GM20000 (cell line): ENCODE results near the gene C13orf46.
"Not testable (repeated sequence)": the region's sequence is repeated elsewhere in the genome, so short reads cannot be mapped to it uniquely, and the experiment has no call there.

Source experiments
- DNase-seq: peaks from one replicate; pipeline ENCODE4 v3.0.0; 2012; ENCODE audit warnings: low spot score
- TF ChIP-seq, protein P1 (sequence below): IDR thresholded peaks from 2 replicates; pipeline ENCODE4 v1.5.1; 2012; ENCODE audit warnings: mild to moderate bottlenecking, control low read depth; ENCODE audit errors: extremely low read depth, missing control alignments

The C13orf46 gene

DNA sequence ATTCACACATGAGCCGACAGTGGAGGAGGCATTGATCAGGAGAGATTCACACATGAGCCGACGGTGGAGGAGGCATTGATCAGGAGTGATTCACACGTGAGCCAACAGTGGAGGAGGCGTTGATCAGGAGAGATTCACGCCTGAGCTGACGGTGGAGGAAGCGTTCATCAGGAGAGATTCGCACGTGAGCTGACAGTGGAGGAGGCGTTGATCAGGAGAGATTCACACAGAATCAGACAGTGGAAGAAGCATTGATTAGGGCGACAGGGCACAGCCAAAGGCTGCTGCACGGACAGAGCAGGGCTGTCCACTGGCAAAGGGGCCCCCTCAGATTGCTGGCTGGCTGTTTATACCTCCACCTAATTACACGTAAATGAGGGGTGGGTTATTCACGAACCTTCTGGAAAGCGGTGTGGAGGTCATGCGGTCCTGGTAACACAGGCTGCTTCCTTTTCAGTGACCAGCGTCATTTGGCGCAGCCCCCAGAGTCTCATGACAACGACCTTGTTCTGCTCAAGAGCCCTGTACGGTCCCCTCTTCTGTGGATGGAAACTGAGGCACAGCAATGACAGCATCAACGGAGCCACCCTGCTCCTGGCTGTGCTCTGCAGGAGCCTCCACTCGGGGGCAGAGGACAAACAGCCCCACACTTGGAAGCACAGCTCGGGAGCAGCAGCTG lies 59.4 kb downstream of the C13orf46 start:
- no peak for DNase-seq

DNA sequence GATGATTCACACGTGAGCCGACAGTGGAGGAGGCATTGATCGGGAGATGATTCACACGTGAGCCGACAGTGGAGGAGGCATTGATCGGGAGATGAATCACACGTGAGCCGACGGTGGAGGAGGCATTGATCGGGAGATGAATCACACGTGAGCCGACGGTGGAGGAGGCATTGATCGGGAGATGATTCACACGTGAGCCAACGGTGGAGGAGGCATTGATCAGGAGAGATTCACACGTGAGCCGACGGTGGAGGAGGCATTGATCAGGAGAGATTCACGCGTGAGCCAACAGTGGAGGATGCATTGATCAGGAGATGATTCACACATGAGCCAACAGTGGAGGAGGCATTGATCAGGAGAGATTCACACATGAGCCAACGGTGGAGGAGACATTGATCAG lies 60.0 kb downstream of the C13orf46 start:
- DNase-seq = not testable (repeated sequence)

More for the DNA sequence above, 59.4 kb downstream of the C13orf46 start:
- TF ChIP-seq, protein P1, sequence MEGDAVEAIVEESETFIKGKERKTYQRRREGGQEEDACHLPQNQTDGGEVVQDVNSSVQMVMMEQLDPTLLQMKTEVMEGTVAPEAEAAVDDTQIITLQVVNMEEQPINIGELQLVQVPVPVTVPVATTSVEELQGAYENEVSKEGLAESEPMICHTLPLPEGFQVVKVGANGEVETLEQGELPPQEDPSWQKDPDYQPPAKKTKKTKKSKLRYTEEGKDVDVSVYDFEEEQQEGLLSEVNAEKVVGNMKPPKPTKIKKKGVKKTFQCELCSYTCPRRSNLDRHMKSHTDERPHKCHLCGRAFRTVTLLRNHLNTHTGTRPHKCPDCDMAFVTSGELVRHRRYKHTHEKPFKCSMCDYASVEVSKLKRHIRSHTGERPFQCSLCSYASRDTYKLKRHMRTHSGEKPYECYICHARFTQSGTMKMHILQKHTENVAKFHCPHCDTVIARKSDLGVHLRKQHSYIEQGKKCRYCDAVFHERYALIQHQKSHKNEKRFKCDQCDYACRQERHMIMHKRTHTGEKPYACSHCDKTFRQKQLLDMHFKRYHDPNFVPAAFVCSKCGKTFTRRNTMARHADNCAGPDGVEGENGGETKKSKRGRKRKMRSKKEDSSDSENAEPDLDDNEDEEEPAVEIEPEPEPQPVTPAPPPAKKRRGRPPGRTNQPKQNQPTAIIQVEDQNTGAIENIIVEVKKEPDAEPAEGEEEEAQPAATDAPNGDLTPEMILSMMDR = no peak

DNA sequence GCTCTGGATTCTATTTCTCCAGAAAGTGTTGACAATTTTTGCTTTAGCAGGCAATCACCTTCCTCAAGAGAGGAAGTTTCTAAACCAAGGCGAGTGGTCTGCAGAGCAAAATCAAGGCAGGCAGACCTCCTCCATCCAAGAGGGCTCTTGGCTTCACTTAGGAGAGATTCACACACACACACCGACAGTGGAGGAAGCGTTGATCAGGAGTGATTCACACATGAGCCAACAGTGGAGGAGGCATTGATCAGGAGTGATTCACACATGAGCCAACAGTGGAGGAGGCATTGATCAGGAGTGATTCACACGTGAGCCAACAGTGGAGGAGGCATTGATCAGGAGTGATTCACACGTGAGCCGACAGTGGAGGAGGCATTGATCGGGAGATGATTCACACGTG lies 60.5 kb downstream of the C13orf46 start:
- not testable (repeated sequence) for DNase-seq

DNA sequence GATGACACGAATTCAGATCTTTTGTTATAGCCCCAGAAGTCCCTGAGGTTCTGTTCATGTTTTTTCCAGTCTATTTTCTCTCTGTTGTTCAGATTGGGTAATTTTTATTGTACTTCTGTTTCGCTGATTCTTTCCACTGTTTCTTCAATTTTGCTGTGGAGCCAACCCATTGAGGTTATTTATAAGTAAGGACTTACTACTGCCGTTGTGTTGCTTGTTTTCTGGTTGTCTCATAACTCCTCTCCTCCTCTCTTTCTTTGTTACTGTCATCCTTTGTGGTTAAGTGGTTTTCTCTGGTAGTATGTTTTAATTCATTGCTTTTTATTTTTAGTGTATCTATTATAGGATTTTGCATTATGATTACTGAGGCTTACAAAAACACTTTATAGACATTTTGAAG lies 61.3 kb downstream of the C13orf46 start:
- TF ChIP-seq, protein P1 = no peak
- DNase-seq = no peak

DNA sequence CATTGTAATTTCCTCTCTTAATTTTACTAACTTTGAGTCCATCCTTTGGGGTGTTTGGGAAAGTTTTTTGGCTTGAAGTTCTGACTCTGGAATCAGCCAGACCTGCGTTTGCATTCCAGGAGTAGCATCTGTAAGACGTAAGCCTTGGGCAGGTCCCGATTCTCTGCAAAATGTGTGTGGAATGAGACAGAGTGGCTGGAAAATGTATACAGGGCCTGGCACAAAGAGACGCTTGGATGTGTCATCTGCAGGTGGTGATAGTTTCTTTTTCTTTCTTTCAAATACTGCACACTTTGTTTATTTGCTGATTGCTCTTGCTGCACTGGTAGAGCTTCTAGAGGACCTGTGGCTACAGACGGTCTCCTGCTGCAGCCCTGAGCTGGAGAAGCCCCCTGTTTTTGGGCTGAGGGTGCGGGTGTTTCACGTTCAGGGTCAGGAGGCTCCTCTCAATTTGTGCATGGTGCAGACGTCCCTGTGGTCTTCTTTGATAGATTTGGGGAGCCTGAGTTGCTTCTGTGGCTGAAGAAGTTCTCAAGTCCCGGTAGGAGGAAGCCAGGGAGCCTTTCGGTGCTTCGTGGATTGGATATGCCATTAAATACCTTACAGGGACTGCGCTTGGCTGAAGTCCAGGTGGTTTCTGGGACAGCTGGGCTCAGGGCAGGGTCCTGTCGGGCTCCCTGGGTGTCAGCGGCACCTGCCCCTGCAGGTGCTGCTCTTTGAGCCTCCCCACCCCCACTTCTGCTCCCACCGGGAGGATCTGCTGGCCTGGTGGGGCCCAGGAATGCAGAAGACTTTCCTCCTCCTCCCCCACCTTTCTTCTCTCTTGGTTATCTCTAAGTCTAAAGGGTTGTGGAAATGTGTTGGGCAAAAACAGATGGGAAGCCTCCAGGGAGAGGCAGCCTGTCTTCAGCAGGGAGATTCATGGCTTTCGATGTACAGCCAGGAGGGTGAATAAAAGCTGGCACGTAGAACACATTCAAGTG lies 66.0 kb downstream of the C13orf46 start:
- no peak for DNase-seq
- TF ChIP-seq, protein P1 = no peak

DNA sequence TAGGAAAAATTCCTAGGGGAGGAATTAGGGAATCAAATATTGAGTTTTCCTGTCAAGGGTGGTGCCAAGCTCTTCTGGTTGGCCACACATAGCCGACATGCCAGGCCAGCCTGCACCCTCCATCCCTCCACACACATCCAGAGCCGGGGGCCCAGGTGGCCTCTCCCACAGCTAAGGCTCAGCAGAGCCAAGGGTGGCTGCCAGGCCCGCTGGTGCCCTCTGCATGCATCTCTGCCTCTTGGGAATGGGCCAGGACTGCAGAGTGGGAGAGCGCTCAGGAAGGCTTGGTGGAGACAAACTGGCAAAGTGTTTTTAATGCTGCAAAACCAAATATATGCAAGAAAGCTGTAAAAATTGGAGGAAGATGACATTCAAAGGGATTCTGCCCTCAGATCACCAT lies 67.3 kb downstream of the C13orf46 start:
- DNase-seq = no peak
- TF ChIP-seq, protein P1 = no peak

DNA sequence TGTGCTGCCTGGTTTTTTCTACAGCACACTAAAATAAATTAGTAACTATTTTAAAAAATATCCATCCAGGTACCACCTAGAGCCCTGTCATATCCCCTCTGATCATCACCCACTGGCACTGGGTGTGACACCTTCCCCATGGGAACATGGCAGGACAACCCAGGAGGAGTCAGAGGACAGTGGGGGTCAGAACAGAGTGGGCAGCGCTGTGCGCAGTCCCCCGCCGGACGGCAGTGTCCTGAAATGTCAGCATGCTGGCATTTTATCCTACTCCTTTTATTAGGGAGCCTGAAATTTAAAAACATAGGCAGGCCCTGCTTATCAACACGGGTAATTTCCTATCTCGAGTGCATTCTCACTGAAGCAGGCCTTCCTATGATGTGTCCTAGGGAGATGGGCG lies 67.9 kb downstream of the C13orf46 start:
- no peak for DNase-seq
- TF ChIP-seq, protein P1 = no peak

DNA sequence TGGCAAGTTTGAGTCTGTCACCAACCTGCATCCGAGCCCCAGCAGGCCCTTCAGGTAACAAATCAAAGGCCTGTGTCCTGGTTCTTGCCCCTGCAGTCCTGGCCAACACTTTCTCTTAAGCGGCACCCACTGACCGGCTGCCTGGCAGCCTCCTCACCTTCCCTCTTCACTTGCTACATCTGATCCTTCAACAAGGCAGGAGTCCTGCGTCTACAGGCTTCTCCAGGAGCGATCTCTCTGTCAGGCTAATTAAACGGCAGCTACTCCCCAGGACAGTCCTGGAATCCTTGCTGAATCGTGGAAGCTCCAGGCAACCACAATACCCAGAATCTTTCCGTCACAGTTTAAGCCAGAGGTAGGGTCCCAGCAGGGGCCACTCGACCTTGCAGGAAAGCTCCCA lies 68.9 kb downstream of the C13orf46 start:
- TF ChIP-seq, protein P1 = no peak
- no peak for DNase-seq
